ENCODE data around the gene CAMK1D. TPM values are rescaled to one million over a fixed set of nuclear protein-coding genes. Genes with fewer than 3 reads are reported as not detected.
A peak's percentile ranks its signal among the peaks of the same experiment; 100 is the strongest.
"Not testable (repeated sequence)": the region's sequence is repeated elsewhere in the genome, so short reads cannot be mapped to it uniquely, and the experiment has no call there.

The CAMK1D gene
- total RNA-seq, 3 donors from 2014 or later (not counting 1 experiment from before 2014, with no cell fraction given): 44.2 to 56.4 (median 49.7) TPM

DNA sequence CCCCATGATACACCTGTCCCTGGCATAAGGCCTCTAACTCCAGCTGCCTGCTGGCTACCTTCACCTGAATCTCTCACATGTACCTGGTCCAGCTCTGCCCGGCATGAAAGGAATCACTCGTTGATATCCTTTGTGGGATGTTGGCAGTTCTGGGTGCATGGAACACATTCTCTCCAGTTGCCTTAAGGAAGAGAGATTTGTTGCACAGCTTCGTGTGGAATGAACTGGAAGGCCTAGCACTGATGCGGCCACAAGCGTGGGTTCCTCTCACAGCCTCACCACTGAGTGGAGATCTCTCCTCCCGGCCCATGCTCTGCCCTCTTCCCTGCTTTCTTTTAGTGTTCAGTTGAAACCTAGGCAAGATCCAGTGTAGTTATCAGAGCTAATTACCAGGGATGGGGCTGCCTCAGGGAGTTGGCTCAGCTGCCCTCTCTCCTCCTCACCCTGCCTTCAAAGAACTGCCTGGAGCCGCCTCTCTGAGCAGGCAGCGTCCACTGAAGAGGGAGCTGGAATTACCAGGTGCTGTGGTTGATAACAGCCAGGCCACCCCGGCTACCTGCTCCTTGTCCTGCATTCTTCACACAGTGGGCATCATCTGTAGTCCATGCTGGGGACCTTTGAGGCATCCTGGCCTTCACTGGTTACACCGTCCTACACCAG lies 457.9 kb downstream of the CAMK1D start:
- no peak overlapping the region for H3K27ac ChIP-seq (ENCODE audit: low read length)
- H3K36me3 Mint-ChIP-seq: no peaks in the 10 kb centered on the region
- H3K36me3 ChIP-seq (ENCODE audit: control insufficient read depth, insufficient read depth, low read length): no peaks in the 10 kb centered on the region
- H3K27me3 ChIP-seq (ENCODE audit: control insufficient read depth, insufficient read depth, low read length): no peaks in the 10 kb centered on the region
- H3K27ac Mint-ChIP-seq: no peak overlapping the region
- H3K4me1 Mint-ChIP-seq: peaks cover 0 to 7% of the 10 kb centered on the region in 2 donors
- no peaks in the 10 kb centered on the region for H3K27me3 Mint-ChIP-seq (ENCODE audit: low read depth in 2 of 2)
- no peaks in the 10 kb centered on the region for H3K9me3 Mint-ChIP-seq
- intact Hi-C loops (cut with micrococcal nuclease): no loop called here
- DNase-seq (no peak), ATAC-seq (no peak)
- H3K4me3 Mint-ChIP-seq: no peak overlapping the region
- H3K4me1 ChIP-seq (ENCODE audit: control insufficient read depth, insufficient read depth, low read length): no peaks in the 10 kb centered on the region
- TF ChIP-seq, protein P1, sequence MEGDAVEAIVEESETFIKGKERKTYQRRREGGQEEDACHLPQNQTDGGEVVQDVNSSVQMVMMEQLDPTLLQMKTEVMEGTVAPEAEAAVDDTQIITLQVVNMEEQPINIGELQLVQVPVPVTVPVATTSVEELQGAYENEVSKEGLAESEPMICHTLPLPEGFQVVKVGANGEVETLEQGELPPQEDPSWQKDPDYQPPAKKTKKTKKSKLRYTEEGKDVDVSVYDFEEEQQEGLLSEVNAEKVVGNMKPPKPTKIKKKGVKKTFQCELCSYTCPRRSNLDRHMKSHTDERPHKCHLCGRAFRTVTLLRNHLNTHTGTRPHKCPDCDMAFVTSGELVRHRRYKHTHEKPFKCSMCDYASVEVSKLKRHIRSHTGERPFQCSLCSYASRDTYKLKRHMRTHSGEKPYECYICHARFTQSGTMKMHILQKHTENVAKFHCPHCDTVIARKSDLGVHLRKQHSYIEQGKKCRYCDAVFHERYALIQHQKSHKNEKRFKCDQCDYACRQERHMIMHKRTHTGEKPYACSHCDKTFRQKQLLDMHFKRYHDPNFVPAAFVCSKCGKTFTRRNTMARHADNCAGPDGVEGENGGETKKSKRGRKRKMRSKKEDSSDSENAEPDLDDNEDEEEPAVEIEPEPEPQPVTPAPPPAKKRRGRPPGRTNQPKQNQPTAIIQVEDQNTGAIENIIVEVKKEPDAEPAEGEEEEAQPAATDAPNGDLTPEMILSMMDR (IDR thresholded peaks at IDR 0.05): no peak
- WGBS (ENCODE audit: insufficient coverage): 96% methylated on average over 10 of the region's 10 CpGs
- H3K9me3 ChIP-seq (ENCODE audit: control insufficient read depth, insufficient read depth, low read length): no peaks in the 10 kb centered on the region
- no peak overlapping the region for H3K4me3 ChIP-seq (ENCODE audit: low read length)

DNA sequence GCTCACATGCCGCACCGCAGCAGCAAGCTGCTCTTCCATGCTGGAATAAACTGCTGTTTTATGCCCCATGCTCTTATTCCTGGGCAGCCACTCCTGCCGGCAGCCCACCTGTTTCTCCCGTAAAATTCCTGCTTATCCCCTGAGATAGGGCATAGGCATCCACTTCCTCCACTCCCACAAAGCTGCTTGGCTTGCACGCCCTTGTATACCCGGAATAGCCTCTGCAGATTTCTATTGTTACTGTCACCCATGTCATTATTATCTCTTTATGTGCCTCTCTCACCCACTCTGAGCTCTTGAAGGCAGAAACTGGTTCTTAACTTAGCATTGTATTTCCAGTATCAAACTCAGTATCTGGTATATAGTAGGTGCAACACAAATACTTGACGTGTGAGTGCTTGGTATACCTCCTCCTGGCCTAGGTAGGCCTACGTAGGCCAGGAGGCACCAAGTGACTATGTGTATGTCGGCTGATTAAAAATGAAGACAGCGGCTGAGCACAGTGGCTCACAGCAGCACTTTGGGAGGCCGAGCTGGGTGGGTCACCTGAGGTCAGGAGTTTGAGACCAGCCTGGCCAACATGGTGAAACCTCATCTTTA lies 458.8 kb downstream of the CAMK1D start:
- ATAC-seq: no peak
- Mint-ChIP-seq H3K4me3 (no peak overlapping the region), H3K27me3 (ENCODE audit: low read depth in 2 of 2) (no peaks in the 10 kb centered on the region), H3K27ac (no peak overlapping the region), H3K4me1 (peaks cover 0 to 7% of the 10 kb centered on the region in 2 donors), H3K9me3 (no peaks in the 10 kb centered on the region), H3K36me3 (no peaks in the 10 kb centered on the region)
- Histone ChIP-seq H3K27ac (ENCODE audit: low read length) (no peak overlapping the region), H3K27me3 (ENCODE audit: control insufficient read depth, insufficient read depth, low read length) (no peaks in the 10 kb centered on the region), H3K4me1 (ENCODE audit: control insufficient read depth, insufficient read depth, low read length) (no peaks in the 10 kb centered on the region), H3K4me3 (ENCODE audit: low read length) (no peak overlapping the region), H3K9me3 (ENCODE audit: control insufficient read depth, insufficient read depth, low read length) (no peaks in the 10 kb centered on the region), H3K36me3 (ENCODE audit: control insufficient read depth, insufficient read depth, low read length) (no peaks in the 10 kb centered on the region)
- no peak for DNase-seq
- WGBS (ENCODE audit: insufficient coverage): 96% methylated on average over 11 of the region's 11 CpGs
- TF ChIP-seq, protein P1 (IDR thresholded peaks at IDR 0.05): no peak
- intact Hi-C loops (cut with micrococcal nuclease): no loop called here

DNA sequence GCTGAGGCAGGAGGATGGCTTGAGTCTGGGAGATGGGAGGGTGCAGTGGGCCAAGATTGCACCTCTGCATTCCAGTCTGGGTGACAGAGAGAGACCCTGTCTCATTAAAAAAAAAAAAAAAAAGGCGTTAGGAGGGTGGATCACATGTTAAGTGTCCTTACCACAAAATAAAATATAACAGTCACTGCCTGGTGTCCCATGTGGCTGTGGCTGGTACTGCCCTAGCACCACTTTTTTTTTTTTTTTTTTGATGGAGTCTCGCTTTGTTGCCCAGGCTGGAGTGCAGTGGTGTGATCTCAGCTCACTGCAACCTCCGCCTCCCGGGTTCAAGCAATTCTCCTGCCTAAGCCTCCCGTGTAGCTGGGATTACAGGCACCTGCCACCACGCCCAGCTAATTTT lies 460.7 kb downstream of the CAMK1D start:
- ATAC-seq: peak in 2 of 3 donors; percentile 50 to 66
- intact Hi-C loops (cut with micrococcal nuclease); H3K27me3 ChIP-seq (ENCODE audit: control insufficient read depth, insufficient read depth, low read length); H3K27ac Mint-ChIP-seq; H3K27ac ChIP-seq (ENCODE audit: low read length); H3K4me1 Mint-ChIP-seq; H3K4me3 ChIP-seq (ENCODE audit: low read length); H3K9me3 Mint-ChIP-seq; H3K9me3 ChIP-seq (ENCODE audit: control insufficient read depth, insufficient read depth, low read length); H3K27me3 Mint-ChIP-seq (ENCODE audit: low read depth in 2 of 2); DNase-seq; H3K4me3 Mint-ChIP-seq; H3K4me1 ChIP-seq (ENCODE audit: control insufficient read depth, insufficient read depth, low read length): not testable (repeated sequence)
- 97% methylated on average over 5 of the region's 6 CpGs for WGBS (ENCODE audit: insufficient coverage)
- H3K36me3 ChIP-seq (ENCODE audit: control insufficient read depth, insufficient read depth, low read length): peaks cover 12% of the 10 kb centered on the region
- H3K36me3 Mint-ChIP-seq: peaks cover 13% of the 10 kb centered on the region

DNA sequence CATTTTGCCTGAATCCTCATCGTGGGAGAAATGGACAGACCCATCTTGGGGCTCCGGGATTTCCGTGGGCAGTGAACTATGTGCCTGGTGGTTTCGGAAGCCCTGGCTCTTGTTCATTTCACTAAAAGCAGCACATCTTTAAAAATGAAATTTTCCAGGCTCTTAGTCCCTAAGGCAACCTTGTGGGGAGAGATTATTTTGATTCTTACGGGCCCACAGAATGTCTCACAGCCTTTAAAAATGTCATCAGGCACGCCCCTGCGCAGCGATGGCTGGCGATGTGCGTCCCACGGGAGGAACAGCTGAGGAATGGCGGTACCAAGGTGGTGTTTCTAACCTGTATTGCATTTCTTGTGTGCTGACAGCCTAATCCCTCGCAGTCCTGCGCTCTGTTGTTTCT lies 462.5 kb downstream of the CAMK1D start:
- peaks cover 13% of the 10 kb centered on the region for H3K36me3 Mint-ChIP-seq
- peaks cover 0 to 7% of the 10 kb centered on the region in 2 donors for H3K4me1 Mint-ChIP-seq
- H3K9me3 Mint-ChIP-seq: peaks cover 0 to 3% of the 10 kb centered on the region in 2 donors
- 95% methylated on average over 14 of the region's 14 CpGs for WGBS (ENCODE audit: insufficient coverage)
- no peak overlapping the region for H3K27ac Mint-ChIP-seq
- no peak overlapping the region for H3K4me3 Mint-ChIP-seq
- Histone ChIP-seq H3K27ac (ENCODE audit: low read length) (no peak overlapping the region), H3K9me3 (ENCODE audit: control insufficient read depth, insufficient read depth, low read length) (peaks cover 9% of the 10 kb centered on the region), H3K27me3 (ENCODE audit: control insufficient read depth, insufficient read depth, low read length) (no peaks in the 10 kb centered on the region), H3K4me1 (ENCODE audit: control insufficient read depth, insufficient read depth, low read length) (no peaks in the 10 kb centered on the region), H3K36me3 (ENCODE audit: control insufficient read depth, insufficient read depth, low read length) (peaks cover 22% of the 10 kb centered on the region), H3K4me3 (ENCODE audit: low read length) (no peak overlapping the region)
- intact Hi-C loops (cut with micrococcal nuclease): no loop called here
- TF ChIP-seq, protein P1 (IDR thresholded peaks at IDR 0.05): no peak
- DNase-seq (no peak), ATAC-seq (no peak)
- no peaks in the 10 kb centered on the region for H3K27me3 Mint-ChIP-seq (ENCODE audit: low read depth in 2 of 2)
